Fibroblast of pulmonary artery (primary cell): ENCODE data around the gene MAP7D3.

ENCODE experiments used
- DNase-seq: peaks from one replicate; pipeline ENCODE4 v3.0.0-alpha.2; 2010; ENCODE audit warnings: low read depth
- H3K4me3 ChIP-seq: replicated peaks from 2 replicates; pipeline ENCODE4 v1.5.1; 2011; ENCODE audit warnings: low read depth, mild to moderate bottlenecking, control low read depth, low read length, moderate library complexity
- TF ChIP-seq, protein P1 (sequence below): IDR thresholded peaks from 2 replicates; pipeline ENCODE4 v1.5.1; 2011; ENCODE audit warnings: mild to moderate bottlenecking, control low read depth, low read length, inconsistent platforms; ENCODE audit errors: missing control alignments

MAP7D3 gene

DNA sequence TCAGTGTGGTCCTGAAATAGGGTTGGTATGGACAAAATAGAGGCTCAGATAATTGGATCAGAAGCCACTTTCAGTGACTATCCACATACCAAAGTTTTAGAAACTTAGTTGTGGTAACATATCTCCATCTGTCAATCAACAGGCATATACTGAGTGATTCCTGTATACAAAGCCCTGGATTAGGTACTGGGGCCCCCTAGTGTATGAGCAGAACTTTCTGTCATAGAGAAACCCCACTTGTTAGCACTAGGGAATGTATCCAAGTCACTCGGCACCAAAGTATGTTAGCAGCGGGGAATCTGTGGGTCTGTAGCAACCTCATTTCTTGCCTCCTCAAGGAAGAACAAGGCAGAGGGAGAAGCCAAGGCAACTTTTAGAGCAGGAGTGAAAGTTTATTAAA lies 50.7 kb downstream of the MAP7D3 start:
- H3K4me3 ChIP-seq: no peak overlapping the region
- no peak for DNase-seq
- TF ChIP-seq, protein P1, sequence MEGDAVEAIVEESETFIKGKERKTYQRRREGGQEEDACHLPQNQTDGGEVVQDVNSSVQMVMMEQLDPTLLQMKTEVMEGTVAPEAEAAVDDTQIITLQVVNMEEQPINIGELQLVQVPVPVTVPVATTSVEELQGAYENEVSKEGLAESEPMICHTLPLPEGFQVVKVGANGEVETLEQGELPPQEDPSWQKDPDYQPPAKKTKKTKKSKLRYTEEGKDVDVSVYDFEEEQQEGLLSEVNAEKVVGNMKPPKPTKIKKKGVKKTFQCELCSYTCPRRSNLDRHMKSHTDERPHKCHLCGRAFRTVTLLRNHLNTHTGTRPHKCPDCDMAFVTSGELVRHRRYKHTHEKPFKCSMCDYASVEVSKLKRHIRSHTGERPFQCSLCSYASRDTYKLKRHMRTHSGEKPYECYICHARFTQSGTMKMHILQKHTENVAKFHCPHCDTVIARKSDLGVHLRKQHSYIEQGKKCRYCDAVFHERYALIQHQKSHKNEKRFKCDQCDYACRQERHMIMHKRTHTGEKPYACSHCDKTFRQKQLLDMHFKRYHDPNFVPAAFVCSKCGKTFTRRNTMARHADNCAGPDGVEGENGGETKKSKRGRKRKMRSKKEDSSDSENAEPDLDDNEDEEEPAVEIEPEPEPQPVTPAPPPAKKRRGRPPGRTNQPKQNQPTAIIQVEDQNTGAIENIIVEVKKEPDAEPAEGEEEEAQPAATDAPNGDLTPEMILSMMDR: peak; percentile 35

DNA sequence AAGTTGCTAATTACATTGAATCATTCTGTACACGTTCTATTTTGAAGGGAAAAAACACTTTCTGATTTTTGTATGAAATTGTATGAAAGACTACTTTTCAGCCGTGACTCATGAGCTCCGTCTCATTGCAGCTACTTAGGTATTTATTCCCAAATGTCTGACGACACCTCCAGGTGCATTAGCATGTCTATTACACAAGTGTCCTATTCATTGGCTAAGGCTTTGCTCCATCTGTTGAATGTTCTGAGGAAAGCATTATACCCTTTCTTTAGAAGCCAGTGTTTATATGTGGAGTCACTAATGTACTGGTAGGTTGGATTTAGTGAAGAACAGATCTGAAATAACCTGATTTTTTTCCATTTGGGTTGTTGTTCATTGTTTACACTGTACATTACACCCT lies 51.8 kb downstream of the MAP7D3 start:
- TF ChIP-seq, protein P1: no peak
- no peak for DNase-seq
- H3K4me3 ChIP-seq: no peak overlapping the region

DNA sequence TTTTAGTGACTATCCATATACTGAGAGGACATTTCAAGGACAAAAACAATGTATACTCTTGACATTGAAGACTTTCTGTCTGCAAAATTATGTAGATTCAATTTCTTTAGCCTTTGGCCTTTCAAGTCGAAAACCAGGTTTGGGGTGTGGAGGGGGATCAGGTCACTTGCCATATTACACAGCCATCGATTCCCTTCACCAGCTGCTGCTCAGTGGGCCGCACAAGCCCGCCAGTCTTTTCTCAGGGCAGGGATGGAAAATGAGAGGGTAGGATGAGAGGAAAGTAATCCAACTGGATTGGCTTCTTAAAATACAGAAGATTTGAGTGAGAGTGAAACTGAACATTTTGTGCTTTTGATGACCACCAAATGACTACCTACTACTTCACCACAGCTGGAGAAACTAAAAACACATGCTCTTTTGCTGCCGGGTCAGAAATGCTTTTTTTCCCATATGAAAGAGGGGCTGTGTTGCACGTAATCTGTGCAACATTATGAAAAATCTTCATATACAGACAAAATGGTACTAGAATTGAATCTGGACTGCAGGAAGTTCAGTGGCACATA lies 52.4 kb downstream of the MAP7D3 start:
- no peak for DNase-seq
- H3K4me3 ChIP-seq: no peak overlapping the region
- TF ChIP-seq, protein P1: no peak

DNA sequence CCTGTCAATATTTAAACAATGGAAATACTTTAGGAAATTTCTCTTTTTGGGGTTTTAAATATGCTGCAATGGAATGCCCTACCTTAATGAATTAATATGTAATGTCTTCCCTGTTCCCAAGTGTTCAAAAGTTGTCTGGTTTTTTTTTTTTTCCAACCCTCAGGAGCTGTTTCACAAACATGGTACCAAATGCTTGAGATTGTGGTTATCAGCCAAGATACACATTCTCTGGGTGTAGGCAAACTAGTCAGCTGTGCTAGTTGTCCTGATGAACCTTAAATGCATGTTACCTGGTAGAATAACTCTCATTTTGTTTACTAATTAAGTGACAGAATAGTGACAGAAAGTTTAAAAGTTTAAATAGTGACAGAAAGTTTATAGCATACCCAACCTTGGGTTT lies 53.2 kb downstream of the MAP7D3 start:
- DNase-seq: no peak
- H3K4me3 ChIP-seq: no peak overlapping the region
- TF ChIP-seq, protein P1: no peak

DNA sequence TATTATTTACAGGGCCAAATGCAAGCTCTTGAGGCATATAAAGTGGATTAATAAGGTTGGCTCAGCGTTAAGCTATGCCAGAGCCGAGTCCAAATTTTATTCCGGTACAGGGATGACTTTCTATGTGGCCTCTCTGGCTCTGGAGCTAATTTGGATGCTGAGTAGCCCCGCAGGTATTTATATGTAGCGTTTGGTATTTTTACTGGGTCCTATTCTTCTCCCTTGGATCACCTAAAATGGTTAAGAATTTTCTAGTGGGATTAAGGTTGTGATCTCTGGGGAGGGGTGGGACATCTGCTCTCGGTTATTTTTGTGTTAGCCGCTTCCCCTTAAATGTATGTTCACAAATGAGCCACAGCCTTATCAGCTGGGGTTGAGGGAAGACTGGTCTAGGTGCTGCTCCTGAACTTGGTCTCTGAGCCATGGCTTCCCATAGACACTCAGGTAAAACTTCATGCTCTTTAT lies 54.5 kb downstream of the MAP7D3 start:
- TF ChIP-seq, protein P1: no peak
- H3K4me3 ChIP-seq: no peak overlapping the region
- no peak for DNase-seq

DNA sequence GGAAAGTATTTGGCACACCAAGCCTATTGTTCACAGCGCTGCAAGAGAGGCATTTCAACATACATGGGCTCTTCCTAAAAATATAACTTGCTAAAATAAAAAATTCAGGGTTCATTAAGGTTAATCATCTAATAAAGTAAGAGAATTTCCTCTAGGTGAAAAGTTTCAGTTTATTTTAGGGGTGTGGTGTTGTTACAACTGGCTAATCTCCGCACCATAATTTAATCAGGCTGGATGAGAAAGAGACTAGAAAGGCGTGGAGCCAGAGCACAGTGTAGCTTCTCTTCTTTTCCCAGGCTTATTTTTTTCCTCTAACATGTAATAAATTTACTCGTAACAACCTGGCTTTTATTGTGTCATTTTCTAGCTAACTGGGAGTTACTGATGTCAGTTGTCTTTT lies 56.0 kb downstream of the MAP7D3 start:
- no peak overlapping the region for H3K4me3 ChIP-seq
- TF ChIP-seq, protein P1: no peak
- DNase-seq: peak; percentile 19

DNA sequence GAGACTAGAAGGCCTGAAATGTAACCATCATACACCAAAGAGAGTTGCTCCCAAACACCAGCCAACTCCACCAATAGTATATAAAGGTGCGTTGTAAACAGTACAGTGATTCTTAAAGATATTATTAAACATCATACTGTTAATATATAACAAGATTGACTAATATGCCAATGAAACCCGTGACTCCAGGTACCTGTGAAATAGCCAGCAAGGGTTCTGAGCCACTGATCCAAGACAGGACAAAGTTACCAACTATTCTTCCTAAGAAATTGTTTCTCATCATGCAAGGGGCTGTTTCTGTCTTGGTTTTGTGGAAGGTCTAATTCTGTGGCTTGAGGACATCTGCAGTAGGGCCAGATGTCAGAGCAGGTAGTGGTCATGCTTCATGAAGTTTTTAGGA lies 56.7 kb downstream of the MAP7D3 start:
- DNase-seq: no peak
- H3K4me3 ChIP-seq: no peak overlapping the region
- TF ChIP-seq, protein P1: no peak
